ENCODE data around the gene ATL3. TPM values are rescaled to one million over a fixed set of nuclear protein-coding genes. Genes with fewer than 3 reads are reported as not detected.
A peak's percentile ranks its signal among the peaks of the same experiment; 100 is the strongest.

Gene ATL3
- 10 to 100 TPM; 17.8 to 32.7 TPM for total RNA-seq

- intact Hi-C loops (cut with DNase I), result loop anchor here (10.0 kb wide), 1 partner anchor 63 kb away; no protein-coding TSS in a partner anchor
- Histone ChIP-seq H3K36me3 (replicated peaks in 1 of 2; ENCODE audit: insufficient read depth in 1 of 2, low read depth in 2 of 2) (no peaks in the 10 kb centered on the region), H3K27me3 (no peaks in the 10 kb centered on the region), H3K4me1 (peaks cover 36% of the 10 kb centered on the region), H3K4me3 (peak within 1 kb of the TSS; percentile 15 to 71), H3K27ac (peak within 1 kb of the TSS; percentile 76 to 96 (median 88)), H3K9me3 (no peaks in the 10 kb centered on the region)
- TF ChIP-seq POLR2A (IDR thresholded peaks at IDR 0.05) (peak; percentile 41 to 67 (median 61)), CTCF (IDR thresholded peaks at IDR 0.05) (peak in 4 of 7 experiments; percentile 8 to 33 (median 21))
- 11 to 46% methylated on average over 16 to 69 of the region's 69 CpGs for WGBS, 2 donors
- ATAC-seq, result peak; percentile 95
- DNase-seq, result peak; percentile 98 to 100 (median 98)
Observed at GRCh38 chr11:63671322-63672155, at the start of gene ATL3. Gene ATL3 (minus strand): TSS chr11:63671376. CDS start chr11:63671335, 41 bp downstream.

- ATAC-seq, result no peak
Observed at GRCh38 chr11:63720611-63721010, 49.4 kb upstream of the ATL3 start.

GRCh38 chr11:63719987-63720386 lies 48.8 kb upstream of the ATL3 start:
- Histone ChIP-seq H3K4me1 (no peaks in the 10 kb centered on the region), H3K27me3 (no peaks in the 10 kb centered on the region), H3K4me3 (no peak overlapping the region), H3K9me3 (no peaks in the 10 kb centered on the region), H3K27ac (no peak overlapping the region), H3K36me3 (replicated peaks in 1 of 2; ENCODE audit: insufficient read depth in 1 of 2, low read depth in 2 of 2) (no peaks in the 10 kb centered on the region)
- ATAC-seq, result no peak
- TF ChIP-seq POLR2A (IDR thresholded peaks at IDR 0.05) (no peak), CTCF (IDR thresholded peaks at IDR 0.05) (no peak)
- intact Hi-C loops (cut with DNase I), result no loop called here
- WGBS, 2 donors, result 91 to 92% methylated on average over 2 of the region's 2 CpGs
- DNase-seq, result no peak

More at GRCh38 chr11:63720611-63721010, 49.4 kb upstream of the ATL3 start:
- Histone ChIP-seq H3K36me3 (replicated peaks in 1 of 2; ENCODE audit: insufficient read depth in 1 of 2, low read depth in 2 of 2) (no peaks in the 10 kb centered on the region), H3K4me3 (no peak overlapping the region), H3K27ac (no peak overlapping the region), H3K9me3 (no peaks in the 10 kb centered on the region), H3K4me1 (no peaks in the 10 kb centered on the region), H3K27me3 (no peaks in the 10 kb centered on the region)
- intact Hi-C loops (cut with DNase I), result no loop called here
- TF ChIP-seq POLR2A (IDR thresholded peaks at IDR 0.05), result no peak
- no peak for TF ChIP-seq CTCF (IDR thresholded peaks at IDR 0.05)
- no peak for DNase-seq
- 95 to 98% methylated on average over 3 of the region's 3 CpGs for WGBS, 2 donors

GRCh38 chr11:63719001-63719400 lies 47.8 kb upstream of the ATL3 start:
- intact Hi-C loops (cut with DNase I), result no loop called here
- WGBS, 2 donors, result 64 to 71% methylated on average over 1 of the region's 1 CpG
- TF ChIP-seq POLR2A (IDR thresholded peaks at IDR 0.05) (no peak), CTCF (IDR thresholded peaks at IDR 0.05) (no peak)

More at GRCh38 chr11:63719001-63719400, 47.8 kb upstream of the ATL3 start:
- ATAC-seq (no peak), DNase-seq (no peak)
- no peaks in the 10 kb centered on the region for H3K27me3 ChIP-seq
- H3K27ac ChIP-seq, result no peak overlapping the region
- H3K9me3 ChIP-seq, result no peaks in the 10 kb centered on the region
- H3K36me3 ChIP-seq (replicated peaks in 1 of 2; ENCODE audit: insufficient read depth in 1 of 2, low read depth in 2 of 2), result no peaks in the 10 kb centered on the region
- no peak overlapping the region for H3K4me3 ChIP-seq
- H3K4me1 ChIP-seq, result no peaks in the 10 kb centered on the region

Data from body of pancreas (tissue), 4 donors.